GM23338 (cell line): ENCODE data around the gene MTRR.

Source experiments
- CREB1 ChIP-seq: fragments of 250-450 bp; sonication (Bioruptor Pico); IDR thresholded peaks from 2 replicates; pipeline ENCODE4 v1.5.0; 2020; ENCODE audit warnings: low read depth, mild to moderate bottlenecking, moderate library complexity
- EZH2 ChIP-seq: fragments of 200-600 bp; sonication (generic); IDR thresholded peaks from one replicate; pipeline ENCODE4 v1.8.0; 2017; ENCODE audit warnings: antibody characterized with exemption, mild to moderate bottlenecking, low read depth; ENCODE audit not compliant: unreplicated experiment
- EZH2phosphoT487 ChIP-seq: fragments of 200-600 bp; sonication (generic); IDR thresholded peaks from one replicate; pipeline ENCODE4 v1.8.1; 2018; ENCODE audit warnings: antibody characterized with exemption; ENCODE audit not compliant: unreplicated experiment
- POLR2AphosphoS5 ChIP-seq: IDR thresholded peaks from 2 replicates; pipeline ENCODE4 v1.6.1; 2016; ENCODE audit warnings: antibody characterized with exemption, low read depth
- TF ChIP-seq, protein P1 (sequence below), 2 experiments: fragments of 200-600 bp in 1 of 2; sonication (generic) in 1 of 2; conservative IDR thresholded peaks; 2 replicates each; pipeline versions ENCODE4 v1.5.1 to v1.6.1; 2016 to 2017; ENCODE audit warnings: antibody characterized with exemption in 2 of 2, low read depth in 2 of 2, mild to moderate bottlenecking in 2 of 2, moderate library complexity in 1 of 2
- TF ChIP-seq, protein P2 (sequence below): IDR thresholded peaks from one replicate; pipeline ENCODE4 v1.6.1; 2018; ENCODE audit warnings: antibody characterized with exemption; ENCODE audit not compliant: unreplicated experiment

DNA sequence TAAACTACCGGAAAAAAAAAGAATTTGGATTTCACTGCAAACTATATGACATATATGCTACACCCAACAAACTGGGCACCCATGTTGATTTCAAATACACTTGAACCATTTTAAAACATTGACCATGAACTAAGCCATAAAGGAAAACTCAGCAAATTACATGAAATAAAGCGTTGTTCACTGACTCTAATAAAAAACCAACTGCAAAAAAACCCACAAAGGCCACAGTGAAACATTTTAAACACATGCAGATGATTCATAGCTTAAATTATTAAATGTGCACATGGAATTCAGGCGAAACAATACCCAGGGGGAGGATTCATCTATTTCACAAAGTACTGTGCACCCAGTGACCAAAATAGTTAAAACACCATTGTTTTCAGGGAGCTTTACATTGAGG, 33.3 kb downstream of the MTRR start:
- TF ChIP-seq, protein P1, sequence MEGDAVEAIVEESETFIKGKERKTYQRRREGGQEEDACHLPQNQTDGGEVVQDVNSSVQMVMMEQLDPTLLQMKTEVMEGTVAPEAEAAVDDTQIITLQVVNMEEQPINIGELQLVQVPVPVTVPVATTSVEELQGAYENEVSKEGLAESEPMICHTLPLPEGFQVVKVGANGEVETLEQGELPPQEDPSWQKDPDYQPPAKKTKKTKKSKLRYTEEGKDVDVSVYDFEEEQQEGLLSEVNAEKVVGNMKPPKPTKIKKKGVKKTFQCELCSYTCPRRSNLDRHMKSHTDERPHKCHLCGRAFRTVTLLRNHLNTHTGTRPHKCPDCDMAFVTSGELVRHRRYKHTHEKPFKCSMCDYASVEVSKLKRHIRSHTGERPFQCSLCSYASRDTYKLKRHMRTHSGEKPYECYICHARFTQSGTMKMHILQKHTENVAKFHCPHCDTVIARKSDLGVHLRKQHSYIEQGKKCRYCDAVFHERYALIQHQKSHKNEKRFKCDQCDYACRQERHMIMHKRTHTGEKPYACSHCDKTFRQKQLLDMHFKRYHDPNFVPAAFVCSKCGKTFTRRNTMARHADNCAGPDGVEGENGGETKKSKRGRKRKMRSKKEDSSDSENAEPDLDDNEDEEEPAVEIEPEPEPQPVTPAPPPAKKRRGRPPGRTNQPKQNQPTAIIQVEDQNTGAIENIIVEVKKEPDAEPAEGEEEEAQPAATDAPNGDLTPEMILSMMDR (conservative IDR thresholded peaks at IDR 0.05; ENCODE audit: low read depth in 2 of 2) = no peak
- TF ChIP-seq EZH2 = no peak
- no peak for TF ChIP-seq POLR2AphosphoS5
- TF ChIP-seq, protein P2, sequence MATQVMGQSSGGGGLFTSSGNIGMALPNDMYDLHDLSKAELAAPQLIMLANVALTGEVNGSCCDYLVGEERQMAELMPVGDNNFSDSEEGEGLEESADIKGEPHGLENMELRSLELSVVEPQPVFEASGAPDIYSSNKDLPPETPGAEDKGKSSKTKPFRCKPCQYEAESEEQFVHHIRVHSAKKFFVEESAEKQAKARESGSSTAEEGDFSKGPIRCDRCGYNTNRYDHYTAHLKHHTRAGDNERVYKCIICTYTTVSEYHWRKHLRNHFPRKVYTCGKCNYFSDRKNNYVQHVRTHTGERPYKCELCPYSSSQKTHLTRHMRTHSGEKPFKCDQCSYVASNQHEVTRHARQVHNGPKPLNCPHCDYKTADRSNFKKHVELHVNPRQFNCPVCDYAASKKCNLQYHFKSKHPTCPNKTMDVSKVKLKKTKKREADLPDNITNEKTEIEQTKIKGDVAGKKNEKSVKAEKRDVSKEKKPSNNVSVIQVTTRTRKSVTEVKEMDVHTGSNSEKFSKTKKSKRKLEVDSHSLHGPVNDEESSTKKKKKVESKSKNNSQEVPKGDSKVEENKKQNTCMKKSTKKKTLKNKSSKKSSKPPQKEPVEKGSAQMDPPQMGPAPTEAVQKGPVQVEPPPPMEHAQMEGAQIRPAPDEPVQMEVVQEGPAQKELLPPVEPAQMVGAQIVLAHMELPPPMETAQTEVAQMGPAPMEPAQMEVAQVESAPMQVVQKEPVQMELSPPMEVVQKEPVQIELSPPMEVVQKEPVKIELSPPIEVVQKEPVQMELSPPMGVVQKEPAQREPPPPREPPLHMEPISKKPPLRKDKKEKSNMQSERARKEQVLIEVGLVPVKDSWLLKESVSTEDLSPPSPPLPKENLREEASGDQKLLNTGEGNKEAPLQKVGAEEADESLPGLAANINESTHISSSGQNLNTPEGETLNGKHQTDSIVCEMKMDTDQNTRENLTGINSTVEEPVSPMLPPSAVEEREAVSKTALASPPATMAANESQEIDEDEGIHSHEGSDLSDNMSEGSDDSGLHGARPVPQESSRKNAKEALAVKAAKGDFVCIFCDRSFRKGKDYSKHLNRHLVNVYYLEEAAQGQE = no peak
- no peak for TF ChIP-seq EZH2phosphoT487
- no peak for TF ChIP-seq CREB1 (CRISPR knock-in tag)
